Activated B cell treated with CpG ODN at 0.5 μM for 24 hours (primary cell): ENCODE data around the gene DDX28. TPM values are rescaled to one million over a fixed set of nuclear protein-coding genes. Genes with fewer than 3 reads are reported as not detected.

Source experiments
- ATAC-seq: fragments of 200-7000 bp; cut with Tn5 transposase; one replicate; pipeline ENCODE4 v1.10.0; 2021; ENCODE audit warnings: low read depth, mild to moderate bottlenecking, moderate library complexity
- CTCF ChIA-PET: fragments of 350-600 bp; sonication (Branson Sonifier 250); formaldehyde crosslinking; loops from one replicate; lab custom pipeline; 2021; ENCODE audit warnings: antibody characterized with exemption; lab: Charles Lee
- POLR2A ChIA-PET: fragments of 350-600 bp; sonication (Branson Sonifier 250); formaldehyde crosslinking; loops from one replicate; lab custom pipeline; 2021; ENCODE audit warnings: antibody characterized with exemption; lab: Charles Lee
- DNase-seq: peaks from one replicate; pipeline ENCODE4 v3.0.0; 2022
- H3K27ac Mint-ChIP-seq: one replicate; pipeline ENCODE4 v1.8.0; 2020; ENCODE audit warnings: mixed read lengths
- H3K27me3 Mint-ChIP-seq: one replicate; pipeline ENCODE4 v1.8.0; 2021; ENCODE audit warnings: mixed read lengths
- H3K36me3 Mint-ChIP-seq: one replicate; pipeline ENCODE4 v1.8.0; 2021; ENCODE audit warnings: low read depth, mixed read lengths
- H3K4me1 Mint-ChIP-seq: one replicate; pipeline ENCODE4 v1.8.0; 2021; ENCODE audit warnings: mixed read lengths
- H3K4me3 Mint-ChIP-seq: one replicate; pipeline ENCODE4 v1.8.0; 2020; ENCODE audit warnings: mild to moderate bottlenecking, mixed read lengths
- H3K9me3 Mint-ChIP-seq: one replicate; pipeline ENCODE4 v1.8.0; 2020; ENCODE audit warnings: mixed read lengths
- intact Hi-C: fragments of 100-400 bp; cut with micrococcal nuclease; formaldehyde crosslinking; loops from one replicate; pipeline ENCODE4 v1.15.1; 2024
- total RNA-seq: library from RNA; stranded (reverse); gene quantifications from 2 replicates; pipeline ENCODE4 v1.2.3, GENCODE V29; 2022
- TF ChIP-seq, protein P1 (sequence below): fragments of 200-600 bp; IDR thresholded peaks from one replicate; pipeline ENCODE4 v1.8.0; 2022; ENCODE audit warnings: antibody characterized with exemption, mild to moderate bottlenecking

DDX28 gene, protein sequence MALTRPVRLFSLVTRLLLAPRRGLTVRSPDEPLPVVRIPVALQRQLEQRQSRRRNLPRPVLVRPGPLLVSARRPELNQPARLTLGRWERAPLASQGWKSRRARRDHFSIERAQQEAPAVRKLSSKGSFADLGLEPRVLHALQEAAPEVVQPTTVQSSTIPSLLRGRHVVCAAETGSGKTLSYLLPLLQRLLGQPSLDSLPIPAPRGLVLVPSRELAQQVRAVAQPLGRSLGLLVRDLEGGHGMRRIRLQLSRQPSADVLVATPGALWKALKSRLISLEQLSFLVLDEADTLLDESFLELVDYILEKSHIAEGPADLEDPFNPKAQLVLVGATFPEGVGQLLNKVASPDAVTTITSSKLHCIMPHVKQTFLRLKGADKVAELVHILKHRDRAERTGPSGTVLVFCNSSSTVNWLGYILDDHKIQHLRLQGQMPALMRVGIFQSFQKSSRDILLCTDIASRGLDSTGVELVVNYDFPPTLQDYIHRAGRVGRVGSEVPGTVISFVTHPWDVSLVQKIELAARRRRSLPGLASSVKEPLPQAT
- 19.2 and 19.7 TPM in 2 replicates for total RNA-seq

- TF ChIP-seq, protein P1, sequence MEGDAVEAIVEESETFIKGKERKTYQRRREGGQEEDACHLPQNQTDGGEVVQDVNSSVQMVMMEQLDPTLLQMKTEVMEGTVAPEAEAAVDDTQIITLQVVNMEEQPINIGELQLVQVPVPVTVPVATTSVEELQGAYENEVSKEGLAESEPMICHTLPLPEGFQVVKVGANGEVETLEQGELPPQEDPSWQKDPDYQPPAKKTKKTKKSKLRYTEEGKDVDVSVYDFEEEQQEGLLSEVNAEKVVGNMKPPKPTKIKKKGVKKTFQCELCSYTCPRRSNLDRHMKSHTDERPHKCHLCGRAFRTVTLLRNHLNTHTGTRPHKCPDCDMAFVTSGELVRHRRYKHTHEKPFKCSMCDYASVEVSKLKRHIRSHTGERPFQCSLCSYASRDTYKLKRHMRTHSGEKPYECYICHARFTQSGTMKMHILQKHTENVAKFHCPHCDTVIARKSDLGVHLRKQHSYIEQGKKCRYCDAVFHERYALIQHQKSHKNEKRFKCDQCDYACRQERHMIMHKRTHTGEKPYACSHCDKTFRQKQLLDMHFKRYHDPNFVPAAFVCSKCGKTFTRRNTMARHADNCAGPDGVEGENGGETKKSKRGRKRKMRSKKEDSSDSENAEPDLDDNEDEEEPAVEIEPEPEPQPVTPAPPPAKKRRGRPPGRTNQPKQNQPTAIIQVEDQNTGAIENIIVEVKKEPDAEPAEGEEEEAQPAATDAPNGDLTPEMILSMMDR, result no peak
- Mint-ChIP-seq H3K9me3 (no peaks in the 10 kb centered on the region), H3K27me3 (no peaks in the 10 kb centered on the region), H3K4me1 (peaks cover 31% of the 10 kb centered on the region), H3K36me3 (peaks cover 44% of the 10 kb centered on the region), H3K27ac (peak within 1 kb of the TSS; percentile 97), H3K4me3 (peak within 1 kb of the TSS; percentile 99)
- POLR2A ChIA-PET, result interaction anchor here (0.6 to 3.5 kb wide), 22 partner anchors 10 to 345 kb away, joined by 3 to 47 read pairs (median 6); partner anchors contain the start of genes DPEP2, NFATC3, PSKH1 and PSMB10
- CTCF ChIA-PET, result interaction anchor here (1.1 to 1.9 kb wide), 7 partner anchors 17 to 206 kb away, joined by 5 to 6 read pairs (median 5); partner anchors contain the start of gene DPEP2
- peak; percentile 93 for ATAC-seq
- intact Hi-C loops, result loop anchor here (1.0 kb wide), 6 partner anchors 17 to 130 kb away; partner anchors contain the start of genes PSKH1, PSMB10 and SLC12A4
- DNase-seq, result peak; percentile 97
Observed at GRCh38 chr16:68022728-68023537, at the start of gene DDX28, which contains the start of gene DUS2. DDX28 (minus strand) TSS chr16:68023232; CDS start chr16:68023202, 30 bp downstream. DUS2 (plus strand) TSS chr16:68023284; CDS start chr16:68038024, 14,740 bp downstream.

GRCh38 chr16:68072038-68072695 is 49.1 kb upstream of the DDX28 start:
- DNase-seq, result no peak
- H3K9me3 Mint-ChIP-seq, result no peaks in the 10 kb centered on the region
- no peak overlapping the region for H3K27ac Mint-ChIP-seq
- CTCF ChIA-PET, result interaction anchor here (0.8 to 6.3 kb wide), 8 partner anchors 8 to 256 kb away, joined by 3 to 54 read pairs (median 7); partner anchors contain the start of gene NFATC3
- no peak overlapping the region for H3K4me3 Mint-ChIP-seq
- H3K36me3 Mint-ChIP-seq, result peaks cover 84% of the 10 kb centered on the region
- POLR2A ChIA-PET, result interaction anchor here (2.4 to 9.1 kb wide), 2 partner anchors 8 to 12 kb away, joined by 16 to 211 read pairs; partner anchors contain the start of gene NFATC3
- no peaks in the 10 kb centered on the region for H3K27me3 Mint-ChIP-seq
- peaks cover 71% of the 10 kb centered on the region for H3K4me1 Mint-ChIP-seq
- no peak for ATAC-seq
- TF ChIP-seq, protein P1, result no peak
- intact Hi-C loops, result loop anchor here (10.0 kb wide), 1 partner anchor 407 kb away; the partner anchor contains the start of genes ACD, C16orf86, ENKD1 and PARD6A

GRCh38 chr16:68071518-68071901 is 48.5 kb upstream of the DDX28 start:
- no peaks in the 10 kb centered on the region for H3K9me3 Mint-ChIP-seq
- CTCF ChIA-PET, result interaction anchor here (0.8 to 6.3 kb wide), 9 partner anchors 8 to 255 kb away, joined by 3 to 54 read pairs (median 6); partner anchors contain the start of gene NFATC3
- no peak for ATAC-seq
- no peaks in the 10 kb centered on the region for H3K27me3 Mint-ChIP-seq
- H3K27ac Mint-ChIP-seq, result no peak overlapping the region
- H3K4me1 Mint-ChIP-seq, result peaks cover 69% of the 10 kb centered on the region
- POLR2A ChIA-PET, result interaction anchor here (2.4 to 9.1 kb wide), 2 partner anchors 8 to 13 kb away, joined by 16 to 211 read pairs; partner anchors contain the start of gene NFATC3
- DNase-seq, result no peak
- intact Hi-C loops, result loop anchor here (2.0 to 10.0 kb wide), 2 partner anchors 13 to 407 kb away; partner anchors contain the start of genes ACD, C16orf86, ENKD1 and NFATC3
- no peak overlapping the region for H3K4me3 Mint-ChIP-seq
- peaks cover 84% of the 10 kb centered on the region for H3K36me3 Mint-ChIP-seq
- TF ChIP-seq, protein P1, result no peak

- H3K27ac Mint-ChIP-seq, result peak overlapping the region; percentile 68
- H3K27me3 Mint-ChIP-seq, result no peaks in the 10 kb centered on the region
- no peak for ATAC-seq
- ChIA-PET POLR2A (interaction anchor here (0.6 to 9.1 kb wide), 5 partner anchors 9 to 74 kb away, joined by 3 to 211 read pairs (median 4); partner anchors contain the start of gene NFATC3), CTCF (interaction anchor here (1.2 to 6.3 kb wide), 9 partner anchors 9 to 255 kb away, joined by 4 to 54 read pairs (median 6); partner anchors contain the start of gene NFATC3)
- H3K4me1 Mint-ChIP-seq, result peaks cover 63% of the 10 kb centered on the region
- no peaks in the 10 kb centered on the region for H3K9me3 Mint-ChIP-seq
- TF ChIP-seq, protein P1, result no peak
- H3K36me3 Mint-ChIP-seq, result peaks cover 84% of the 10 kb centered on the region
- no peak for DNase-seq
- intact Hi-C loops, result loop anchor here (2.0 to 10.0 kb wide), 2 partner anchors 14 to 406 kb away; partner anchors contain the start of genes ACD, C16orf86, ENKD1 and NFATC3
- H3K4me3 Mint-ChIP-seq, result peak overlapping the region; percentile 55
Observed at GRCh38 chr16:68070806-68071517, 47.9 kb upstream of the DDX28 start.
